ENCODE results near the gene KIF13A. TPM values are rescaled to one million over a fixed set of nuclear protein-coding genes. Genes with fewer than 3 reads are reported as not detected.
"Not testable (repeated sequence)": the region's sequence is repeated elsewhere in the genome, so short reads cannot be mapped to it uniquely, and the experiment has no call there.

Gene KIF13A
- polyA plus RNA-seq, 1 experiment: 57.7 TPM

GRCh38 chr6:17897681-17898080 lies 89.8 kb downstream of the KIF13A start:
- POLR2A ChIA-PET: no interaction called here
- CTCF ChIA-PET: interaction anchor here (0.5 kb wide), 1 partner anchor 64 kb away, joined by 6 read pairs; no protein-coding TSS in a partner anchor

DNA sequence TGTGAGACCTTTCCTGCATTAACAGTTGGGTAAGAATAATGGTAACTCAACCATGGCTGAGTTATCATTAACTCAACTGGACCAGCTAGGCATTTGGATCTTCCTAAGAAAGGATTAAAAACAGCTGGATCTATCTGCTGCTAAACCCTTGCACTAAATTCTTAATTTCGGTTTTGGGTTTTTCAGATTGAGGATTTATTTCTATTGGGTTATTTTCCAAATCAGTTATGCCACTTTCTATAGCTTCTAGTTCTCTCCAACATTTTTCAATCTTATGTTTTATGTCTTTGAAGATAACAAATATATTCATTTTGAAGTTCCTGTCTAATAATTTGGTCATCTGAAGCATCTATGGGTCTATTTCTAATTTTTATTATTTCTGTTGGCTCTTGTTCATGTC lies 92.5 kb downstream of the KIF13A start:
- Histone ChIP-seq H3K9me3 (ENCODE audit: control insufficient read depth, insufficient read depth, low read length) (peaks cover 19% of the 10 kb centered on the region), H3K4me3 (ENCODE audit: low read depth, low read length) (no peak overlapping the region), H3K27me3 (ENCODE audit: control insufficient read depth, insufficient read depth, low read length) (no peaks in the 10 kb centered on the region), H3K27ac (ENCODE audit: low read depth, low read length) (no peak overlapping the region)
- ChIA-PET POLR2A (interaction anchor here (0.6 kb wide), 1 partner anchor 13 kb away, joined by 5 read pairs; no protein-coding TSS in a partner anchor), CTCF (no interaction called here)
- no peak for DNase-seq (ENCODE audit: low read depth, low spot score)
- TF ChIP-seq, protein P1, sequence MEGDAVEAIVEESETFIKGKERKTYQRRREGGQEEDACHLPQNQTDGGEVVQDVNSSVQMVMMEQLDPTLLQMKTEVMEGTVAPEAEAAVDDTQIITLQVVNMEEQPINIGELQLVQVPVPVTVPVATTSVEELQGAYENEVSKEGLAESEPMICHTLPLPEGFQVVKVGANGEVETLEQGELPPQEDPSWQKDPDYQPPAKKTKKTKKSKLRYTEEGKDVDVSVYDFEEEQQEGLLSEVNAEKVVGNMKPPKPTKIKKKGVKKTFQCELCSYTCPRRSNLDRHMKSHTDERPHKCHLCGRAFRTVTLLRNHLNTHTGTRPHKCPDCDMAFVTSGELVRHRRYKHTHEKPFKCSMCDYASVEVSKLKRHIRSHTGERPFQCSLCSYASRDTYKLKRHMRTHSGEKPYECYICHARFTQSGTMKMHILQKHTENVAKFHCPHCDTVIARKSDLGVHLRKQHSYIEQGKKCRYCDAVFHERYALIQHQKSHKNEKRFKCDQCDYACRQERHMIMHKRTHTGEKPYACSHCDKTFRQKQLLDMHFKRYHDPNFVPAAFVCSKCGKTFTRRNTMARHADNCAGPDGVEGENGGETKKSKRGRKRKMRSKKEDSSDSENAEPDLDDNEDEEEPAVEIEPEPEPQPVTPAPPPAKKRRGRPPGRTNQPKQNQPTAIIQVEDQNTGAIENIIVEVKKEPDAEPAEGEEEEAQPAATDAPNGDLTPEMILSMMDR (IDR thresholded peaks at IDR 0.05; ENCODE audit: low read depth, low read length): no peak

More at GRCh38 chr6:17897681-17898080, 89.8 kb downstream of the KIF13A start:
- Histone ChIP-seq H3K4me3 (ENCODE audit: low read depth, low read length) (no peak overlapping the region), H3K27me3 (ENCODE audit: control insufficient read depth, insufficient read depth, low read length) (no peaks in the 10 kb centered on the region), H3K27ac (ENCODE audit: low read depth, low read length) (no peak overlapping the region), H3K9me3 (ENCODE audit: control insufficient read depth, insufficient read depth, low read length) (peaks cover 18% of the 10 kb centered on the region)
- TF ChIP-seq, protein P1 (IDR thresholded peaks at IDR 0.05; ENCODE audit: low read depth, low read length): no peak
- no peak for DNase-seq (ENCODE audit: low read depth, low spot score)

- ChIA-PET CTCF (no interaction called here), POLR2A (no interaction called here)
- TF ChIP-seq, protein P1 (IDR thresholded peaks at IDR 0.05; ENCODE audit: low read depth, low read length): no peak
- H3K27ac ChIP-seq (ENCODE audit: low read depth, low read length): no peak overlapping the region
- H3K4me3 ChIP-seq (ENCODE audit: low read depth, low read length): no peak overlapping the region
- DNase-seq (ENCODE audit: low read depth, low spot score): no peak
- H3K9me3 ChIP-seq (ENCODE audit: control insufficient read depth, insufficient read depth, low read length): peaks cover 19% of the 10 kb centered on the region
- H3K27me3 ChIP-seq (ENCODE audit: control insufficient read depth, insufficient read depth, low read length): no peaks in the 10 kb centered on the region
Measured at GRCh38 chr6:17894191-17894590, 93.2 kb downstream of the KIF13A start.

- no peak for DNase-seq (ENCODE audit: low read depth, low spot score)
- H3K27me3 ChIP-seq (ENCODE audit: control insufficient read depth, insufficient read depth, low read length): no peaks in the 10 kb centered on the region
- H3K9me3 ChIP-seq (ENCODE audit: control insufficient read depth, insufficient read depth, low read length): peaks cover 19% of the 10 kb centered on the region
- TF ChIP-seq, protein P1 (IDR thresholded peaks at IDR 0.05; ENCODE audit: low read depth, low read length): no peak
- no peak overlapping the region for H3K4me3 ChIP-seq (ENCODE audit: low read depth, low read length)
- no peak overlapping the region for H3K27ac ChIP-seq (ENCODE audit: low read depth, low read length)
- CTCF ChIA-PET: no interaction called here
- POLR2A ChIA-PET: interaction anchor here (0.6 kb wide), 1 partner anchor 287 kb away, joined by 5 read pairs; no protein-coding TSS in a partner anchor
Measured at GRCh38 chr6:17892097-17892686, 95.2 kb downstream of the KIF13A start.

GRCh38 chr6:17890309-17890708 lies 97.1 kb downstream of the KIF13A start:
- no peaks in the 10 kb centered on the region for H3K27me3 ChIP-seq (ENCODE audit: control insufficient read depth, insufficient read depth, low read length)
- CTCF ChIA-PET: no interaction called here
- peaks cover 12% of the 10 kb centered on the region for H3K9me3 ChIP-seq (ENCODE audit: control insufficient read depth, insufficient read depth, low read length)
- TF ChIP-seq, protein P1 (IDR thresholded peaks at IDR 0.05; ENCODE audit: low read depth, low read length): no peak
- H3K27ac ChIP-seq (ENCODE audit: low read depth, low read length): no peak overlapping the region
- no peak for DNase-seq (ENCODE audit: low read depth, low spot score)
- no peak overlapping the region for H3K4me3 ChIP-seq (ENCODE audit: low read depth, low read length)
- POLR2A ChIA-PET: interaction anchor here (0.6 kb wide), 1 partner anchor 186 kb away, joined by 6 read pairs; no protein-coding TSS in a partner anchor

- ChIA-PET CTCF (interaction anchor here (1.5 kb wide), 1 partner anchor 17 kb away, joined by 5 read pairs; no protein-coding TSS in a partner anchor), POLR2A (interaction anchor here (0.6 kb wide), 1 partner anchor 43 kb away, joined by 6 read pairs; no protein-coding TSS in a partner anchor)
- H3K27me3 ChIP-seq (ENCODE audit: control insufficient read depth, insufficient read depth, low read length); H3K4me3 ChIP-seq (ENCODE audit: low read depth, low read length); DNase-seq (ENCODE audit: low read depth, low spot score); H3K27ac ChIP-seq (ENCODE audit: low read depth, low read length): not testable (repeated sequence)
- H3K9me3 ChIP-seq (ENCODE audit: control insufficient read depth, insufficient read depth, low read length): peaks cover 10% of the 10 kb centered on the region
Measured at GRCh38 chr6:17889777-17890176, 97.7 kb downstream of the KIF13A start.
